ENCODE measurements around the gene C9. TPM values are rescaled to one million over a fixed set of nuclear protein-coding genes. Genes with fewer than 3 reads are reported as not detected.

Gene C9
- polyA plus RNA-seq, 1 donor (not counting 4 experiments of a cell fraction or from before 2014, with no cell fraction given), result 0.04 TPM

GRCh38 chr5:39266442-39266841 lies 97.9 kb downstream of the C9 start:
- H4K20me1 ChIP-seq (ENCODE audit: control insufficient read depth, extremely low read depth, insufficient read depth, low read length), result no peaks in the 10 kb centered on the region
- no peak for FAIRE-seq
- TF ChIP-seq EZH2 (IDR thresholded peaks at IDR 0.05; ENCODE audit: low read length) (no peak), CTCF (optimal IDR thresholded peaks at IDR 0.05 in 1 of 3, IDR thresholded peaks at IDR 0.05 in 1 of 3, conservative IDR thresholded peaks at IDR 0.05 in 1 of 3; ENCODE audit: extremely low read depth in 1 of 3, insufficient read depth in 2 of 3, low read length in 3 of 3) (no peak)
- H3K27me3 ChIP-seq (ENCODE audit: control insufficient read depth, extremely low read depth, insufficient read depth, low read length), result no peaks in the 10 kb centered on the region
- H3K4me1 ChIP-seq (ENCODE audit: control insufficient read depth, extremely low read depth, insufficient read depth, low read length), result no peaks in the 10 kb centered on the region
- dilution Hi-C loops (cut with MboI; ENCODE audit: extremely low pct_ligation_motif_present, low sequenced_read_pairs), result no loop called here
- no peaks in the 10 kb centered on the region for H3K79me2 ChIP-seq (ENCODE audit: control insufficient read depth, insufficient read depth, low read length)
- H3K9me3 ChIP-seq (ENCODE audit: control insufficient read depth, low read depth, low read length), result no peaks in the 10 kb centered on the region
- no peak overlapping the region for H3K4me3 ChIP-seq (ENCODE audit: control insufficient read depth in 2 of 3, extremely low read depth in 1 of 3, insufficient read depth in 2 of 3, low read depth in 1 of 3, low read length in 3 of 3)
- no peak overlapping the region for H3K9ac ChIP-seq (ENCODE audit: control insufficient read depth, extremely low read depth, insufficient read depth, low read length)
- H2AFZ ChIP-seq (ENCODE audit: control insufficient read depth, low read length), result no peak overlapping the region
- H3K36me3 ChIP-seq (ENCODE audit: control insufficient read depth in 2 of 2, extremely low read depth in 1 of 2, insufficient read depth in 2 of 2, low read length in 2 of 2), result peaks cover 0 to 3% of the 10 kb centered on the region in 2 experiments
- H3K27ac ChIP-seq (ENCODE audit: control insufficient read depth, insufficient read depth, low read length), result no peak overlapping the region
- H3K4me2 ChIP-seq (ENCODE audit: control insufficient read depth, extremely low read depth, insufficient read depth, low read depth, low read length), result no peak overlapping the region
- DNase-seq (ENCODE audit: low read depth, low spot score), result no peak
- no peaks in the 10 kb centered on the region for H3K9me1 ChIP-seq (ENCODE audit: control insufficient read depth, extremely low read depth, insufficient read depth, low read length)

- Histone ChIP-seq H3K4me3 (ENCODE audit: control insufficient read depth in 2 of 3, extremely low read depth in 1 of 3, insufficient read depth in 2 of 3, low read depth in 1 of 3, low read length in 3 of 3) (no peak overlapping the region), H3K9me1 (ENCODE audit: control insufficient read depth, extremely low read depth, insufficient read depth, low read length) (no peaks in the 10 kb centered on the region), H3K9ac (ENCODE audit: control insufficient read depth, extremely low read depth, insufficient read depth, low read length) (no peak overlapping the region), H3K9me3 (ENCODE audit: control insufficient read depth, low read depth, low read length) (no peaks in the 10 kb centered on the region), H3K4me1 (ENCODE audit: control insufficient read depth, extremely low read depth, insufficient read depth, low read length) (no peaks in the 10 kb centered on the region), H2AFZ (ENCODE audit: control insufficient read depth, low read length) (no peak overlapping the region), H4K20me1 (ENCODE audit: control insufficient read depth, extremely low read depth, insufficient read depth, low read length) (no peaks in the 10 kb centered on the region), H3K4me2 (ENCODE audit: control insufficient read depth, extremely low read depth, insufficient read depth, low read depth, low read length) (no peak overlapping the region), H3K79me2 (ENCODE audit: control insufficient read depth, insufficient read depth, low read length) (no peaks in the 10 kb centered on the region), H3K27ac (ENCODE audit: control insufficient read depth, insufficient read depth, low read length) (no peak overlapping the region), H3K36me3 (ENCODE audit: control insufficient read depth in 2 of 2, extremely low read depth in 1 of 2, insufficient read depth in 2 of 2, low read length in 2 of 2) (peaks cover 0 to 3% of the 10 kb centered on the region in 2 experiments), H3K27me3 (ENCODE audit: control insufficient read depth, extremely low read depth, insufficient read depth, low read length) (no peaks in the 10 kb centered on the region)
- no peak for TF ChIP-seq CTCF (optimal IDR thresholded peaks at IDR 0.05 in 1 of 3, IDR thresholded peaks at IDR 0.05 in 1 of 3, conservative IDR thresholded peaks at IDR 0.05 in 1 of 3; ENCODE audit: extremely low read depth in 1 of 3, insufficient read depth in 2 of 3, low read length in 3 of 3)
- no peak for TF ChIP-seq EZH2 (IDR thresholded peaks at IDR 0.05; ENCODE audit: low read length)
- DNase-seq (ENCODE audit: low read depth, low spot score) (no peak), FAIRE-seq (no peak)
- dilution Hi-C loops (cut with MboI; ENCODE audit: extremely low pct_ligation_motif_present, low sequenced_read_pairs), result no loop called here
These were observed 99.8 kb downstream of the C9 start for GRCh38 chr5:39264528-39264927.
